ENCODE data around the gene ASMTL.

DNA sequence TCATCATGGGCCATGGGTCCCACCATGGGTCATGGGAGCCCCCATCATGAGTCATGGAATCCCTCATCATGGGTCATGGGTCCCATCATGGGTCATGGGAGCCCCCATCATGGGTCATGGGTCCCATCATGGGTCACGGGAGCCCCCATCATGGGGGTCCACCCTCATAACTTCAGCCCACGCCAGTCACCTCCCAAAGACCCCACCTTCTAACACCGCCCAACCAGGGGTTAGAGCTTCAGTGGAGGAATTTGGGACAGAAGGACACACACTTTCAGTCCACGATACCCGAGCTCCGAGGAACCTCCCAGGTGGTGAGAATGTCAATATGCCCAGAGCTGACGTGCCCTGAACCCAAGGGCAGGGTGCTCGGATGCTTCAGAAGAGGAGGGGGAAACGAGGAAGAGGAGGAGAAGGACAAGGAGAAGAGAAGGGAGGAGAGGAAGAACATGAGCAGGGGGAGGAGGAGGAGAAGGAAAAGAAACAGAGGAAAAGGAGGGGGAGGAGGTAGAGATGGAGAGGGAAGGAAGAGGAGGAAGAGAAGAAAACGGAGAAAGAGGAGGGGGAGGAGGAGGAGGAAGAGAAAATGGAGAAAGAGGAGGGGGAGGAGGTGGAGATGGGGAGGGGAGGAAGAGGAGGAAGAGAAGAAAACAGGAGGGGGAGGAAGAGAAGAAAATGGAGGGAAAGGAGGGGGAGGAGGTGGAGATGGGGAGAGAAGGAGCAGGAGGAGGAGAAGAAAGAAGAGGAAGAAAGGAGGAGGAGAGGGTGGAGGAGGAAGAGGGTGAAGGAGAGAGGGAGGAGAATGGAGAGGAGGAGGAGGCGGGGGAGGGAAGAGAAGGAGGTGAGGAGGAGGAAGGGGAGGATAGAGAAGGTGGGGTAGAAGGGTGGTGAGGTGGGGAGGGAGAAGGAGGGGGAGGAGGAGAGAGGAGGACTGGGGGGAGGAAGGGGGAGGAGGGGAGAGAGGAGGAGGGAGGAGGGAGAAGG lies 98.4 kb downstream of the ASMTL start:
- TF ChIP-seq, protein P1, sequence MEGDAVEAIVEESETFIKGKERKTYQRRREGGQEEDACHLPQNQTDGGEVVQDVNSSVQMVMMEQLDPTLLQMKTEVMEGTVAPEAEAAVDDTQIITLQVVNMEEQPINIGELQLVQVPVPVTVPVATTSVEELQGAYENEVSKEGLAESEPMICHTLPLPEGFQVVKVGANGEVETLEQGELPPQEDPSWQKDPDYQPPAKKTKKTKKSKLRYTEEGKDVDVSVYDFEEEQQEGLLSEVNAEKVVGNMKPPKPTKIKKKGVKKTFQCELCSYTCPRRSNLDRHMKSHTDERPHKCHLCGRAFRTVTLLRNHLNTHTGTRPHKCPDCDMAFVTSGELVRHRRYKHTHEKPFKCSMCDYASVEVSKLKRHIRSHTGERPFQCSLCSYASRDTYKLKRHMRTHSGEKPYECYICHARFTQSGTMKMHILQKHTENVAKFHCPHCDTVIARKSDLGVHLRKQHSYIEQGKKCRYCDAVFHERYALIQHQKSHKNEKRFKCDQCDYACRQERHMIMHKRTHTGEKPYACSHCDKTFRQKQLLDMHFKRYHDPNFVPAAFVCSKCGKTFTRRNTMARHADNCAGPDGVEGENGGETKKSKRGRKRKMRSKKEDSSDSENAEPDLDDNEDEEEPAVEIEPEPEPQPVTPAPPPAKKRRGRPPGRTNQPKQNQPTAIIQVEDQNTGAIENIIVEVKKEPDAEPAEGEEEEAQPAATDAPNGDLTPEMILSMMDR (IDR thresholded peaks at IDR 0.05) = no peak
- no peak for TF ChIP-seq POLR2AphosphoS5 (IDR thresholded peaks at IDR 0.05)
